ENCODE results near the gene TAF1A.

TAF1A gene

GRCh38 chr1:222535455-222535854 is 54.3 kb downstream of the TAF1A start:
- DNase-seq (ENCODE audit: low spot score), result no peak

- no peak for DNase-seq (ENCODE audit: low spot score)
Measured at GRCh38 chr1:222530852-222531251, 58.9 kb downstream of the TAF1A start.

- no peak for DNase-seq (ENCODE audit: low spot score)
Measured at GRCh38 chr1:222529916-222530315, 59.8 kb downstream of the TAF1A start.

- no peak for DNase-seq (ENCODE audit: low spot score)
Measured at GRCh38 chr1:222529181-222529580, 60.6 kb downstream of the TAF1A start.

- no peak for DNase-seq (ENCODE audit: low spot score)
Measured at GRCh38 chr1:222525951-222526350, 63.8 kb downstream of the TAF1A start.

- DNase-seq (ENCODE audit: low spot score), result no peak
Measured at GRCh38 chr1:222523852-222524251, 65.9 kb downstream of the TAF1A start.

GRCh38 chr1:222522105-222522915 is 67.4 kb downstream of the TAF1A start:
- no peak for DNase-seq (ENCODE audit: low spot score)

GRCh38 chr1:222521299-222522104 is 68.2 kb downstream of the TAF1A start:
- DNase-seq (ENCODE audit: low spot score), result no peak
